Measurements from ENCODE around the gene TYMP. TPM values are rescaled to one million over a fixed set of nuclear protein-coding genes. Genes with fewer than 3 reads are reported as not detected.

TYMP gene
- total RNA-seq, 1 experiment from 2014 or later, result 5.3 TPM

- peak; percentile 96 for DNase-seq (ENCODE audit: low read depth)
These were observed 33.0 kb upstream of the TYMP start, which contains the start of gene SYCE3 for GRCh38 chr22:50562523-50563412. SYCE3 (minus strand) TSS chr22:50562919; CDS start chr22:50556405, 6,514 bp downstream.

- no peak for DNase-seq (ENCODE audit: low read depth)
These were observed 31.9 kb upstream of the TYMP start for GRCh38 chr22:50561401-50562358.

GRCh38 chr22:50560034-50560433 is 30.2 kb upstream of the TYMP start:
- no peak for DNase-seq (ENCODE audit: low read depth)

GRCh38 chr22:50556703-50557102 is 26.9 kb upstream of the TYMP start:
- DNase-seq (ENCODE audit: low read depth), result no peak

- no peak for DNase-seq (ENCODE audit: low read depth)
These were observed 23.5 kb upstream of the TYMP start for GRCh38 chr22:50553310-50553709.

GRCh38 chr22:50551160-50551752 is 21.4 kb upstream of the TYMP start:
- DNase-seq (ENCODE audit: low read depth), result no peak

- no peak for DNase-seq (ENCODE audit: low read depth)
These were observed 20.6 kb upstream of the TYMP start for GRCh38 chr22:50550395-50550794.

GRCh38 chr22:50548921-50549790 is 19.3 kb upstream of the TYMP start:
- DNase-seq (ENCODE audit: low read depth), result no peak

- no peak for DNase-seq (ENCODE audit: low read depth)
These were observed 18.5 kb upstream of the TYMP start for GRCh38 chr22:50548040-50548920.

- DNase-seq (ENCODE audit: low read depth), result no peak
These were observed 17.6 kb upstream of the TYMP start for GRCh38 chr22:50547263-50547985.

GRCh38 chr22:50546326-50547262 is 16.8 kb upstream of the TYMP start:
- no peak for DNase-seq (ENCODE audit: low read depth)

GRCh38 chr22:50545522-50546325 is 15.9 kb upstream of the TYMP start, which contains the start of gene KLHDC7B:
KLHDC7B (plus strand) TSS chr22:50545899; CDS start chr22:50546244, 345 bp downstream.
- no peak for DNase-seq (ENCODE audit: low read depth)

- DNase-seq (ENCODE audit: low read depth), result peak; percentile 25
These were observed 15.0 kb upstream of the TYMP start for GRCh38 chr22:50544746-50545253.

- peak; percentile 76 for DNase-seq (ENCODE audit: low read depth)
These were observed 14.4 kb upstream of the TYMP start for GRCh38 chr22:50544078-50544745.

GRCh38 chr22:50542416-50542927 is 12.7 kb upstream of the TYMP start:
- DNase-seq (ENCODE audit: low read depth), result no peak

- peak; percentile 78 for DNase-seq (ENCODE audit: low read depth)
These were observed 11.8 kb upstream of the TYMP start for GRCh38 chr22:50541667-50542026.
